Activated effector memory CD4-positive, alpha-beta T cell treated with anti-CD3 and anti-CD28 coated beads, Interleukin-2, amount 50 U/mL, for 16 hours (primary cell): ENCODE data around the gene APAF1.
A peak's percentile ranks its signal among the peaks of the same experiment; 100 is the strongest.
"Not testable (repeated sequence)": the region's sequence is repeated elsewhere in the genome, so short reads cannot be mapped to it uniquely, and the experiment has no call there.

Experiments
- DNase-seq: peaks from one replicate; pipeline ENCODE4 v3.0.0-alpha.2; 2020

Gene APAF1

GRCh38 chr12:98644712-98645571, at the start of gene APAF1, which contains the start of gene IKBIP:
TSS of gene APAF1 (plus strand) at chr12:98645290. CDS start at chr12:98648360, 3,070 bp downstream.
TSS of gene IKBIP (minus strand) at chr12:98644788. CDS start at chr12:98644701, 87 bp downstream.
- DNase-seq = peak; percentile 99

GRCh38 chr12:98597313-98597712, 47.8 kb upstream of the APAF1 start:
- DNase-seq = not testable (repeated sequence)

GRCh38 chr12:98601924-98602323, 43.2 kb upstream of the APAF1 start:
- DNase-seq = no peak

- DNase-seq = no peak
Observed at GRCh38 chr12:98606359-98606988, 38.6 kb upstream of the APAF1 start.

GRCh38 chr12:98610596-98610995, 34.5 kb upstream of the APAF1 start:
- DNase-seq = no peak

- no peak for DNase-seq
Observed at GRCh38 chr12:98612696-98613334, 32.3 kb upstream of the APAF1 start.

- DNase-seq = no peak
Observed at GRCh38 chr12:98618952-98619351, 26.1 kb upstream of the APAF1 start.

- no peak for DNase-seq
Observed at GRCh38 chr12:98635657-98636323, 9.3 kb upstream of the APAF1 start.

- DNase-seq = no peak
Observed at GRCh38 chr12:98637068-98637467, 8.0 kb upstream of the APAF1 start.

- DNase-seq = no peak
Observed at GRCh38 chr12:98638009-98638408, 7.1 kb upstream of the APAF1 start.

- DNase-seq = no peak
Observed at GRCh38 chr12:98639491-98639890, 5.6 kb upstream of the APAF1 start.

GRCh38 chr12:98642801-98643200, 2.3 kb upstream of the APAF1 start:
- DNase-seq = not testable (repeated sequence)

- no peak for DNase-seq
Observed at GRCh38 chr12:98644433-98644711, 718 bp upstream of the APAF1 start.

- no peak for DNase-seq
Observed at GRCh38 chr12:98645572-98646067, 530 bp downstream of the APAF1 start.

GRCh38 chr12:98646294-98647090, 1.4 kb downstream of the APAF1 start:
- DNase-seq = no peak

GRCh38 chr12:98651328-98651727, 6.2 kb downstream of the APAF1 start:
- no peak for DNase-seq

- DNase-seq = no peak
Observed at GRCh38 chr12:98653866-98654493, 8.9 kb downstream of the APAF1 start.

GRCh38 chr12:98656289-98657101, 11.4 kb downstream of the APAF1 start:
- no peak for DNase-seq

GRCh38 chr12:98660521-98660920, 15.4 kb downstream of the APAF1 start:
- no peak for DNase-seq

- no peak for DNase-seq
Observed at GRCh38 chr12:98669751-98670150, 24.7 kb downstream of the APAF1 start.

- no peak for DNase-seq
Observed at GRCh38 chr12:98671459-98671858, 26.4 kb downstream of the APAF1 start.
